Measurements from ENCODE around the gene CD44. TPM values are rescaled to one million over a fixed set of nuclear protein-coding genes. Genes with fewer than 3 reads are reported as not detected.
A peak's percentile ranks its signal among the peaks of the same experiment; 100 is the strongest.

Gene CD44
- total RNA-seq, 1 donor, result 647 TPM

DNA sequence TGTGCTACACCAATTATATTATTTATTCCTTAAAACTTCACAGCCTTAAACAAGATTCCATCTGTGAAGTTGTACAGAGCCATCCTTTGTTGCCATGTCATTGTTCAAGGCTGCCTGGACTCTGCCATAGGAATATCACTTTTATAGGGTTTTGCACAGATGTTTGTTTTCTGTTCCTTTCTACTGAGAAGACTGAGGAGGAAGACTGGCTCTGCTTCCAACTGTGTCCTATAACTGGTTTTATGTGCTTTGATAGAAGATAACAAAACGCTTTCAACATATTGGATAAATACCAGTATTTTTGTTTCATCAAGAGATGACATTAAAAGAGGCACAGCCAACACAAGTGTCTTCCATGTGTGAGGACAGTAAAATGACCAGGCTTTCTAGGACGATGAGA is 120.6 kb downstream of the CD44 start:
- H3K4me3 ChIP-seq (ENCODE audit: low read depth, low read length), result no peak overlapping the region
- no peak for DNase-seq (ENCODE audit: low read depth)
- TF ChIP-seq, protein P1, sequence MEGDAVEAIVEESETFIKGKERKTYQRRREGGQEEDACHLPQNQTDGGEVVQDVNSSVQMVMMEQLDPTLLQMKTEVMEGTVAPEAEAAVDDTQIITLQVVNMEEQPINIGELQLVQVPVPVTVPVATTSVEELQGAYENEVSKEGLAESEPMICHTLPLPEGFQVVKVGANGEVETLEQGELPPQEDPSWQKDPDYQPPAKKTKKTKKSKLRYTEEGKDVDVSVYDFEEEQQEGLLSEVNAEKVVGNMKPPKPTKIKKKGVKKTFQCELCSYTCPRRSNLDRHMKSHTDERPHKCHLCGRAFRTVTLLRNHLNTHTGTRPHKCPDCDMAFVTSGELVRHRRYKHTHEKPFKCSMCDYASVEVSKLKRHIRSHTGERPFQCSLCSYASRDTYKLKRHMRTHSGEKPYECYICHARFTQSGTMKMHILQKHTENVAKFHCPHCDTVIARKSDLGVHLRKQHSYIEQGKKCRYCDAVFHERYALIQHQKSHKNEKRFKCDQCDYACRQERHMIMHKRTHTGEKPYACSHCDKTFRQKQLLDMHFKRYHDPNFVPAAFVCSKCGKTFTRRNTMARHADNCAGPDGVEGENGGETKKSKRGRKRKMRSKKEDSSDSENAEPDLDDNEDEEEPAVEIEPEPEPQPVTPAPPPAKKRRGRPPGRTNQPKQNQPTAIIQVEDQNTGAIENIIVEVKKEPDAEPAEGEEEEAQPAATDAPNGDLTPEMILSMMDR (IDR thresholded peaks at IDR 0.05; ENCODE audit: insufficient read depth, low read depth, low read length), result no peak

DNA sequence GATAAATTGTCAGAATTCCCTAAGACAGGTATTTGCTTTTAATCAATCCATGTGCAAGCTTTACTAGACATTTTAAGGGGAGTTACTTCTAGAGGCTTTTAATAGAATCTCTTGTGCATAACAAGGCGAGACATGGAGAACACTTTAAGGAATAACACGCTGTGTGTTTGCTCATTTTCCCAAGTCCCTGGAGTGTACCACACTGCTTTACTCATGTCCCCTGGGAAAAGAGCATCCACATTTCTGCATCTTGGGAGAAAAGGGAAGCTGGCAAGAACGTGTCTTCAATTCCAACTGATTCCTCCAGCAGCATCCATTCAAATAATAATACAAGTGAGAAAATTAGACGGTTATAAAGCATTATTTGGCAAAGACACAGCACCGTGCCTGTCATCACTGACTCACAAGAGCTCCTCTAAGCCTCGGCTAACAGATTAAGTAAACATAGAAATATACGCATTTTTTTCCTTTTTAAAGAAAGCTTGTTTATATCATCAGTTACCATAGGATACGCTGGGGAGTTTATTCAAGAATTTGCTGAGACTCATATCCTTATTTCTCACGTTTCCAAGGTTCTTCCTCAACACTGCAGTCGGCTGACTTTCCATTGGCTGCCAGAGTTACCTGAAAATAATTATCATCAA is 121.5 kb downstream of the CD44 start:
- no peak overlapping the region for H3K4me3 ChIP-seq (ENCODE audit: low read depth, low read length)
- peak; percentile 79 for DNase-seq (ENCODE audit: low read depth)
- TF ChIP-seq, protein P1 (IDR thresholded peaks at IDR 0.05; ENCODE audit: insufficient read depth, low read depth, low read length), result no peak

DNA sequence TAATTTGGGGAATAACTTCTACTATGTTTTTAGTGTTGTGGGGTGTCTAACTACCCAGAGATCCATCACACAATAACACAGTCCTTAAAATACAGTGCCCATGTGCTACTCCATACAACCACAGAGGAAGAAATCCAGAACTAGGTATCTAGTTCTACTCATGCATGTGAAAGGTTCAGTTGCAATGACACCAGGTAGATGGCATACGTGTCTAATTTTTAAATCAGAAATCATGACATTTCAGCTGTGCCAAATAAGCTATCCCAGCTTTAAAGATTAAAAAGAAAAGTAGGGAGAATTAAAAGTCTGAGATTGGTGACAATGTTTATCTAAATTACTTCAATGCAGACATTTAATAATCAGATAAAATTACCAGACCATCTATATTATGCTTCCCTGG is 122.2 kb downstream of the CD44 start:
- H3K4me3 ChIP-seq (ENCODE audit: low read depth, low read length), result no peak overlapping the region
- DNase-seq (ENCODE audit: low read depth), result no peak
- TF ChIP-seq, protein P1 (IDR thresholded peaks at IDR 0.05; ENCODE audit: insufficient read depth, low read depth, low read length), result no peak

DNA sequence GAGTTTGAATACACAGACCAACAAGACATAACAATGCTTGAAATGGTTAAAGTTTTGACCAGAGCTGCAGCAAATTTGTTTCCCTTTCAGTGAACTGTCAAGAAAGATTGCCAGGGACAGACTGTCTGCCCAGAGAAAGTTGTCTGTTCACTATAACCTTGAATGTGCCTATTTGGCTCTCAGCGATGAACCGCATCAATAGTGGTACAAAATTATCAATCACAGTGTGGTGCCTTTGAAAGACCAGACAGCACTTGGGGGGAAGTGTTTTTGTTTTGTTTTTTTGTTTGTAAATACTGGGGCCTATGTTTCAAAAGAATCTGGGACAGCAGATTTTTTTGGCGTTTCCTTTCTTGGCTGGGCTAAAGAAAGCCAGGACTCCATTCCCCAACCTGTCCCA is 123.1 kb downstream of the CD44 start:
- DNase-seq (ENCODE audit: low read depth), result no peak
- no peak overlapping the region for H3K4me3 ChIP-seq (ENCODE audit: low read depth, low read length)
- TF ChIP-seq, protein P1 (IDR thresholded peaks at IDR 0.05; ENCODE audit: insufficient read depth, low read depth, low read length), result no peak

DNA sequence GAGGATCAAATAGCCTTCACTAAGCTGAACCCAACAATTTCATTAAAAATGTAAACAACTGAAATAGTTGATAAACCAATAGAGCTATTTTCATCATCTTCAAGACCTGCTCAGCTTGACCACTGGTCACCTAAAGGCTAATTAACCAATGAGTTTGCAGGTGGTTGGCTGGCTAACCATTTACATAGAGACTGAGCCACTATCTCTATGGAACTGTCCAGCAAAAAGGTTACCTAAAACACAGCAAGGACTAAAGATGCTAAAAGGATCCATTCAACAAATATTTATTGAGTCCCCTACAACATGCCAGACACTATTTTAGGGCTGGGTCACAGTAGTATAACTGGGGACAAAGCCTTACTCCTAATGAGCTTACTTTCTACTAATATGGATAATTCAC is 123.8 kb downstream of the CD44 start:
- TF ChIP-seq, protein P1 (IDR thresholded peaks at IDR 0.05; ENCODE audit: insufficient read depth, low read depth, low read length), result no peak
- no peak overlapping the region for H3K4me3 ChIP-seq (ENCODE audit: low read depth, low read length)
- no peak for DNase-seq (ENCODE audit: low read depth)

DNA sequence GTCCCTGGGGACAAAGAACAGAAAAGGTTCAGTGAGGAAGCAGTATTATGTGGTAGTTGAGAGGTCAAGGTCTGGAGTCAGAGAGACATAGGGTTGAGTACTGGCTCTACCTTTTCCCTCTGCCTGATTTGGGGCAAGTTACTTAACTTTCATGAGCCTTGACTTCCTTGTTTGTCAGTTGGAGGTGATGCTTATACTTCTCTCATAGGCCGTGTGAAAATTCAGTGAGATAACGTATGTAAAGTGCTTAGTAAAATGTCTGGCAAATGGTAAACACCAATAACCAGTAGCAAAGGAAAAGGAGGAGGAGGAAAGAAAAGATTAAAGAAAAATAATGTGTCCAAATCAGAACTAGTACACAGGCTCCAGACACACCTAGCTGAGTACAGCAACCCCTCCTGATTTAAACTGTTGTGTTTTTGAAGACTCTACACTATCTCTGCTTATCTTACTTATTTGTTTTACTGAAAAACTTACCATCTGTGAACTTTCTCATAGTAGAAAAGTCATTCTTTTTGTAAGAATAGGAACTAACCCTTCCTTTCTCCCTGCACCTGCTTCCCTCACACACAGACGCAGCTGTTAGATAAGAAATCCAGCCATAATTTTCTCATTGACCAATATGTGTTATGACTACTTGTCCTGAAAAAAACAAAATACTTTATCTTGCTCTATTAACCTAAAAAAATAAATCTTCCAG is 126.9 kb downstream of the CD44 start:
- no peak for DNase-seq (ENCODE audit: low read depth)
- H3K4me3 ChIP-seq (ENCODE audit: low read depth, low read length), result no peak overlapping the region
- TF ChIP-seq, protein P1 (IDR thresholded peaks at IDR 0.05; ENCODE audit: insufficient read depth, low read depth, low read length), result no peak

Data from fibroblast of villous mesenchyme (primary cell).